Liver (tissue), 9 donors: ENCODE measurements around the gene FAM221B. TPM values are rescaled to one million over a fixed set of nuclear protein-coding genes. Genes with fewer than 3 reads are reported as not detected.
A peak's percentile ranks its signal among the peaks of the same experiment; 100 is the strongest.

Experiments used
- DNase-seq: peaks from one replicate; pipeline ENCODE4 v3.0.0-alpha.2; 2017; ENCODE audit warnings: low spot score
- H3K27ac ChIP-seq, 2 donors: one replicate each; pipeline ENCODE4 v1.7.0; 2013; ENCODE audit warnings: inconsistent platforms in 2 of 2, low read length in 2 of 2, control low read depth in 1 of 2, low read depth in 1 of 2, mild to moderate bottlenecking in 1 of 2
- H3K27me3 ChIP-seq, 4 donors: one replicate each; pipeline versions ENCODE4 v1.6.1 to v1.7.0; 2013; ENCODE audit warnings: low read length in 3 of 4, inconsistent platforms in 1 of 4, mild to moderate bottlenecking in 1 of 4, moderate library complexity in 1 of 4; ENCODE audit not compliant: control insufficient read depth in 4 of 4, insufficient read depth in 4 of 4
- H3K36me3 ChIP-seq, 4 donors: one replicate each; pipeline versions ENCODE4 v1.6.1 to v1.7.0; 2013; ENCODE audit warnings: low read length in 3 of 4, mild to moderate bottlenecking in 3 of 4, low read depth in 1 of 4, moderate library complexity in 1 of 4; ENCODE audit not compliant: control insufficient read depth in 4 of 4, insufficient read depth in 3 of 4
- H3K4me1 ChIP-seq, 4 donors: one replicate each; pipeline versions ENCODE4 v1.6.1 to v1.7.0; 2013; ENCODE audit warnings: low read length in 3 of 4, mild to moderate bottlenecking in 3 of 4, moderate library complexity in 1 of 4; ENCODE audit not compliant: control insufficient read depth in 4 of 4, insufficient read depth in 4 of 4
- H3K4me3 ChIP-seq, 3 donors: one replicate each; pipeline versions ENCODE4 v1.6.1 to v1.7.0; 2013; ENCODE audit warnings: low read length in 3 of 3, control low read depth in 1 of 3, low read depth in 1 of 3, mild to moderate bottlenecking in 1 of 3
- H3K9ac ChIP-seq, 2 donors: one replicate each; pipeline ENCODE4 v1.7.0; 2013; ENCODE audit warnings: low read length in 2 of 2, mild to moderate bottlenecking in 2 of 2, moderate library complexity in 2 of 2, control low read depth in 1 of 2, low read depth in 1 of 2
- H3K9me3 ChIP-seq, 4 donors: one replicate each; pipeline versions ENCODE4 v1.6.1 to v1.7.0; 2013; ENCODE audit warnings: low read length in 3 of 4; ENCODE audit not compliant: control insufficient read depth in 4 of 4
- EGR1 ChIP-seq, 2 donors: IDR thresholded peaks; 2 replicates each; pipeline ENCODE4 v1.6.1; 2016 to 2018; ENCODE audit warnings: antibody characterized with exemption in 2 of 2, low read depth in 2 of 2
- FOXA1 ChIP-seq: IDR thresholded peaks from 2 replicates; pipeline ENCODE4 v1.6.1; 2016; ENCODE audit warnings: antibody characterized with exemption
- FOXA2 ChIP-seq: IDR thresholded peaks from 2 replicates; pipeline ENCODE4 v1.6.1; 2016; ENCODE audit warnings: antibody characterized with exemption
- GABPA ChIP-seq, 2 donors: IDR thresholded peaks in 1 of 2; conservative IDR thresholded peaks in 1 of 2; 2 replicates each; pipeline ENCODE4 v1.6.1; 2016; ENCODE audit warnings: antibody characterized with exemption in 2 of 2, mild to moderate bottlenecking in 1 of 2, moderate library complexity in 1 of 2
- HNF4A ChIP-seq, 2 donors: conservative IDR thresholded peaks; 2 replicates each; pipeline ENCODE4 v1.6.1; 2016; ENCODE audit warnings: antibody characterized with exemption in 2 of 2, mild to moderate bottlenecking in 2 of 2
- HNF4G ChIP-seq: IDR thresholded peaks from 2 replicates; pipeline ENCODE4 v1.6.1; 2016; ENCODE audit warnings: antibody characterized with exemption
- JUND ChIP-seq, 2 donors: IDR thresholded peaks; 2 replicates each; pipeline ENCODE4 v1.6.1; 2016; ENCODE audit warnings: antibody characterized with exemption in 2 of 2
- RAD21 ChIP-seq, 2 donors: IDR thresholded peaks; 2 replicates each; pipeline ENCODE4 v1.6.1; 2016; ENCODE audit warnings: antibody characterized with exemption in 2 of 2, mild to moderate bottlenecking in 2 of 2
- RXRA ChIP-seq, 2 donors: IDR thresholded peaks; 2 replicates each; pipeline ENCODE4 v1.6.1; 2017 to 2018; ENCODE audit warnings: antibody characterized with exemption in 2 of 2, mild to moderate bottlenecking in 1 of 2
- SP1 ChIP-seq: IDR thresholded peaks from 2 replicates; pipeline ENCODE4 v1.6.1; 2018; ENCODE audit warnings: antibody characterized with exemption, mild to moderate bottlenecking
- TAF1 ChIP-seq: conservative IDR thresholded peaks from 2 replicates; pipeline ENCODE4 v1.6.1; 2016; ENCODE audit warnings: antibody characterized with exemption, mild to moderate bottlenecking
- YY1 ChIP-seq: IDR thresholded peaks from 2 replicates; pipeline ENCODE4 v1.6.1; 2016; ENCODE audit warnings: antibody characterized with exemption, mild to moderate bottlenecking
- WGBS: extraction: QIAGEN DNeasy Blood & Tissue Kit; methylation state at CpG from one replicate; pipeline ENCODE4 v1.1.7; 2013; 5-methylcytosine and 5-hydroxymethylcytosine counted together
- polyA plus RNA-seq, 2 donors: library from polyadenylated mRNA; stranded (reverse) in 1 of 2; unstranded in 1 of 2; fragments of 200-250 nt in 1 of 2; fragments of >200 nt in 1 of 2; fragmentation: Nextera tagmentation in 1 of 2; extraction: Ambion mirVana in 1 of 2; gene quantifications; one replicate each; pipeline versions ENCODE4 v1.2.1 to v1.2.3, GENCODE V29; 2013 to 2015
- total RNA-seq, 2 donors: library from RNA; depleted of rRNA; stranded (reverse); fragments of >200 nt; gene quantifications; one replicate each; pipeline ENCODE4 v1.2.3, GENCODE V29; 2014
- TF ChIP-seq, protein P1 (sequence below): IDR thresholded peaks from 2 replicates; pipeline ENCODE4 v1.6.1; 2016; ENCODE audit warnings: antibody characterized with exemption
- TF ChIP-seq, protein P2 (sequence below): IDR thresholded peaks from 2 replicates; pipeline ENCODE4 v1.6.1; 2016; ENCODE audit warnings: antibody characterized with exemption, mild to moderate bottlenecking
- TF ChIP-seq, protein P3 (sequence below): fragments of 150-350 bp; IDR thresholded peaks from 2 replicates; pipeline ENCODE4 v1.5.1; 2017; ENCODE audit warnings: improper control_type of control experiment, low read depth, low read length; ENCODE audit not compliant: missing input control
- TF ChIP-seq, protein P4 (sequence below): IDR thresholded peaks from 2 replicates; pipeline ENCODE4 v1.6.1; 2016; ENCODE audit warnings: antibody characterized with exemption
- donor health status: healthy.
- donor health status: healthy.
- donor health status: healthy.
- donor health status: healthy.
- donor health status: healthy.

The FAM221B gene
- total and polyA plus RNA-seq, 4 donors = 0.35 TPM; not detected in 3

DNA sequence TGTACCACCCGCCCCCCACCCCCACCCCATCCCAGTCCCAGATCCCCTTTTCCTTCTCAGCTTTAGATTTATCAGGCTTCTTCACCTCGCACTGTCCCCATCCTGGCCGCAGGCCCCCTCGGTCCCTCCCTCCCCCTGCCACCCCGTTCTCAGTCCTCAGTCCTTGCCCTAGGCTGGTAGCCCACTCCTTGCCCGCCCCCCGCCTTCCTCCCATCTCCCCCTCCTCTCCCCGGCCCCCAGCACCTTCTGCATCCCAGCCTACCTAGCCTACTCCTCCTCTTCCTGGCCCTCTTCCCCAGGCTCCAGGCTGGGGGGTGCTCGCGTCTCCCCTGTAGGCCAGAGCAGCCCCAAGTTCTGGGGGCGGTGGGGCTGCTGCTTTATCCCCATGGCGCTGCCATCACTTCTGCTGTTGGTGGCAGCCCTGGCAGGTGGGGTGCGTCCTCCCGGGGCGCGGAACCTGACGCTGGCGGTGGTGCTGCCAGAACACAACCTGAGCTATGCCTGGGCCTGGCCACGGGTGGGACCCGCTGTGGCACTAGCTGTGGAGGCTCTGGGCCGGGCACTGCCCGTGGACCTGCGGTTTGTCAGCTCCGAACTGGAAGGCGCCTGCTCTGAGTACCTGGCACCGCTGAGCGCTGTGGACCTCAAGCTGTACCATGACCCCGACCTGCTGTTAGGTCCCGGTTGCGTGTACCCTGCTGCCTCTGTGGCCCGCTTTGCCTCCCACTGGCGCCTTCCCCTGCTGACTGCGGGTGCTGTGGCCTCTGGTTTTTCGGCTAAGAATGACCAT lies 36.3 kb downstream of the FAM221B start:
- Histone ChIP-seq H3K9ac (no peak overlapping the region), H3K27ac (no peak overlapping the region)
- no peak for DNase-seq

DNA sequence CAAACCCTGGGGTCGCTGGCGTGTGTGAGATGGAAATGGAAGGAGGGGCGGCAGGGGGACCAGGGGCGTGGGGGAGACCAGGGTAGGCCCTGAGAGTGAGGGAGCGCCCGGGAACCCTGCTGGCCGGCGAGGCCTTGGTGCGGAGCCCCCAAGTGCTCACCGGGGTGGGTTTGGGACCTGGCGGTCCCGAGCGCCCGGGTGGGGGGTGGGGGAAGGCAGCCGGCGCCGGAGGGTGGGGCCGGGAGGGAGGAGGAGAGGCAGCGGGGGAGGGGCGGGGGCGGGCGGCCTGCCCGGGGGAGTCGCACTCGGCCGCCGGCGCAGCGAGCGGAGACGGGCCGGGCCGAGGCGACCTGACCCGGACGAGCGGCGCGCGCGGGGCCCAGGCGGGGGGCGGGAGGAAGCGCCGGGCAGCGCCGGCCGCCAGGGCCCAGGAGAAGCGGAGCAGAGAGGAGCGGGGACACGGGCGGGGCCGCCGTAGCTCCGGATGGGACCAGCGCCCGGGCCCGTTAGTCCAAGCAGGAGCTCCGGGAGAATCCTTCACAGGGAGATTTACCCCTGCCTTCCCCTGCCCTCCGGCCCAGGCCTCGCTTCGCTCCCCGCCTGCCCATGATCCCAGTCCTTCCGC lies 37.1 kb downstream of the FAM221B start, which contains the start of gene NPR2:
NPR2 (plus strand) TSS at position 295 of the 625 bp plus-strand sequence. CDS start 818 bp downstream, outside the sequence.
- WGBS = 25% methylated on average over 64 of the region's 64 CpGs
- TF ChIP-seq JUND (IDR thresholded peaks at IDR 0.05) = no peak
- TF ChIP-seq TAF1 = no peak
- no peak for TF ChIP-seq HNF4G
- TF ChIP-seq, protein P1, sequence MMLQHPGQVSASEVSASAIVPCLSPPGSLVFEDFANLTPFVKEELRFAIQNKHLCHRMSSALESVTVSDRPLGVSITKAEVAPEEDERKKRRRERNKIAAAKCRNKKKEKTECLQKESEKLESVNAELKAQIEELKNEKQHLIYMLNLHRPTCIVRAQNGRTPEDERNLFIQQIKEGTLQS = no peak
- no peak for TF ChIP-seq SP1
- no peak for TF ChIP-seq GABPA (IDR thresholded peaks at IDR 0.05 in 1 of 2, conservative IDR thresholded peaks at IDR 0.05 in 1 of 2)
- TF ChIP-seq FOXA2 = no peak
- TF ChIP-seq, protein P2, sequence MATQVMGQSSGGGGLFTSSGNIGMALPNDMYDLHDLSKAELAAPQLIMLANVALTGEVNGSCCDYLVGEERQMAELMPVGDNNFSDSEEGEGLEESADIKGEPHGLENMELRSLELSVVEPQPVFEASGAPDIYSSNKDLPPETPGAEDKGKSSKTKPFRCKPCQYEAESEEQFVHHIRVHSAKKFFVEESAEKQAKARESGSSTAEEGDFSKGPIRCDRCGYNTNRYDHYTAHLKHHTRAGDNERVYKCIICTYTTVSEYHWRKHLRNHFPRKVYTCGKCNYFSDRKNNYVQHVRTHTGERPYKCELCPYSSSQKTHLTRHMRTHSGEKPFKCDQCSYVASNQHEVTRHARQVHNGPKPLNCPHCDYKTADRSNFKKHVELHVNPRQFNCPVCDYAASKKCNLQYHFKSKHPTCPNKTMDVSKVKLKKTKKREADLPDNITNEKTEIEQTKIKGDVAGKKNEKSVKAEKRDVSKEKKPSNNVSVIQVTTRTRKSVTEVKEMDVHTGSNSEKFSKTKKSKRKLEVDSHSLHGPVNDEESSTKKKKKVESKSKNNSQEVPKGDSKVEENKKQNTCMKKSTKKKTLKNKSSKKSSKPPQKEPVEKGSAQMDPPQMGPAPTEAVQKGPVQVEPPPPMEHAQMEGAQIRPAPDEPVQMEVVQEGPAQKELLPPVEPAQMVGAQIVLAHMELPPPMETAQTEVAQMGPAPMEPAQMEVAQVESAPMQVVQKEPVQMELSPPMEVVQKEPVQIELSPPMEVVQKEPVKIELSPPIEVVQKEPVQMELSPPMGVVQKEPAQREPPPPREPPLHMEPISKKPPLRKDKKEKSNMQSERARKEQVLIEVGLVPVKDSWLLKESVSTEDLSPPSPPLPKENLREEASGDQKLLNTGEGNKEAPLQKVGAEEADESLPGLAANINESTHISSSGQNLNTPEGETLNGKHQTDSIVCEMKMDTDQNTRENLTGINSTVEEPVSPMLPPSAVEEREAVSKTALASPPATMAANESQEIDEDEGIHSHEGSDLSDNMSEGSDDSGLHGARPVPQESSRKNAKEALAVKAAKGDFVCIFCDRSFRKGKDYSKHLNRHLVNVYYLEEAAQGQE = no peak
- TF ChIP-seq EGR1 (IDR thresholded peaks at IDR 0.05; ENCODE audit: low read depth in 2 of 2) = no peak

More for the DNA sequence above, 36.3 kb downstream of the FAM221B start:
- peaks cover 0 to 23% (median 12%) of the 10 kb centered on the region in 4 donors for H3K4me1 ChIP-seq
- H3K36me3 ChIP-seq = no peaks in the 10 kb centered on the region
- no peaks in the 10 kb centered on the region for H3K9me3 ChIP-seq
- 62% methylated on average over 34 of the region's 34 CpGs for WGBS
- no peaks in the 10 kb centered on the region for H3K27me3 ChIP-seq
- TF ChIP-seq HNF4A (conservative IDR thresholded peaks at IDR 0.05) (peak; percentile 75 to 76), SP1 (peak; percentile 41), FOXA2 (no peak), RXRA (IDR thresholded peaks at IDR 0.05) (peak; percentile 45 to 53), JUND (IDR thresholded peaks at IDR 0.05) (no peak), FOXA1 (no peak), EGR1 (IDR thresholded peaks at IDR 0.05; ENCODE audit: low read depth in 2 of 2) (no peak), YY1 (no peak), RAD21 (IDR thresholded peaks at IDR 0.05) (peak in 1 of 2 donors; percentile 29)
- TF ChIP-seq, protein P3, sequence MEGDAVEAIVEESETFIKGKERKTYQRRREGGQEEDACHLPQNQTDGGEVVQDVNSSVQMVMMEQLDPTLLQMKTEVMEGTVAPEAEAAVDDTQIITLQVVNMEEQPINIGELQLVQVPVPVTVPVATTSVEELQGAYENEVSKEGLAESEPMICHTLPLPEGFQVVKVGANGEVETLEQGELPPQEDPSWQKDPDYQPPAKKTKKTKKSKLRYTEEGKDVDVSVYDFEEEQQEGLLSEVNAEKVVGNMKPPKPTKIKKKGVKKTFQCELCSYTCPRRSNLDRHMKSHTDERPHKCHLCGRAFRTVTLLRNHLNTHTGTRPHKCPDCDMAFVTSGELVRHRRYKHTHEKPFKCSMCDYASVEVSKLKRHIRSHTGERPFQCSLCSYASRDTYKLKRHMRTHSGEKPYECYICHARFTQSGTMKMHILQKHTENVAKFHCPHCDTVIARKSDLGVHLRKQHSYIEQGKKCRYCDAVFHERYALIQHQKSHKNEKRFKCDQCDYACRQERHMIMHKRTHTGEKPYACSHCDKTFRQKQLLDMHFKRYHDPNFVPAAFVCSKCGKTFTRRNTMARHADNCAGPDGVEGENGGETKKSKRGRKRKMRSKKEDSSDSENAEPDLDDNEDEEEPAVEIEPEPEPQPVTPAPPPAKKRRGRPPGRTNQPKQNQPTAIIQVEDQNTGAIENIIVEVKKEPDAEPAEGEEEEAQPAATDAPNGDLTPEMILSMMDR = no peak
- TF ChIP-seq, protein P4, sequence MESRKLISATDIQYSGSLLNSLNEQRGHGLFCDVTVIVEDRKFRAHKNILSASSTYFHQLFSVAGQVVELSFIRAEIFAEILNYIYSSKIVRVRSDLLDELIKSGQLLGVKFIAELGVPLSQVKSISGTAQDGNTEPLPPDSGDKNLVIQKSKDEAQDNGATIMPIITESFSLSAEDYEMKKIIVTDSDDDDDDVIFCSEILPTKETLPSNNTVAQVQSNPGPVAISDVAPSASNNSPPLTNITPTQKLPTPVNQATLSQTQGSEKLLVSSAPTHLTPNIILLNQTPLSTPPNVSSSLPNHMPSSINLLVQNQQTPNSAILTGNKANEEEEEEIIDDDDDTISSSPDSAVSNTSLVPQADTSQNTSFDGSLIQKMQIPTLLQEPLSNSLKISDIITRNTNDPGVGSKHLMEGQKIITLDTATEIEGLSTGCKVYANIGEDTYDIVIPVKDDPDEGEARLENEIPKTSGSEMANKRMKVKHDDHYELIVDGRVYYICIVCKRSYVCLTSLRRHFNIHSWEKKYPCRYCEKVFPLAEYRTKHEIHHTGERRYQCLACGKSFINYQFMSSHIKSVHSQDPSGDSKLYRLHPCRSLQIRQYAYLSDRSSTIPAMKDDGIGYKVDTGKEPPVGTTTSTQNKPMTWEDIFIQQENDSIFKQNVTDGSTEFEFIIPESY = no peak
- TF ChIP-seq, protein P2 = no peak
- H3K4me3 ChIP-seq = peak overlapping the region in 1 of 3 donors; percentile 60

More for the DNA sequence above, 37.1 kb downstream of the FAM221B start, which contains the start of gene NPR2:
- Histone ChIP-seq H3K4me1 (peaks cover 0 to 23% (median 12%) of the 10 kb centered on the region in 4 donors), H3K36me3 (no peaks in the 10 kb centered on the region), H3K4me3 (peak within 1 kb of the TSS in 2 of 3 donors; percentile 60 to 64), H3K9me3 (no peaks in the 10 kb centered on the region), H3K27me3 (no peaks in the 10 kb centered on the region), H3K9ac (peak within 1 kb of the TSS in 1 of 2 donors; percentile 34), H3K27ac (no peak within 1 kb of the TSS)
- peak; percentile 46 for DNase-seq
